Liver (tissue), 3 donors: Measurements from ENCODE around the gene WDR7.

Experiments used
- GABPA ChIP-seq, 2 donors: IDR thresholded peaks in 1 of 2; conservative IDR thresholded peaks in 1 of 2; 2 replicates each; pipeline ENCODE4 v1.6.1; 2016; ENCODE audit warnings: antibody characterized with exemption in 2 of 2, mild to moderate bottlenecking in 1 of 2, moderate library complexity in 1 of 2
- YY1 ChIP-seq: IDR thresholded peaks from 2 replicates; pipeline ENCODE4 v1.6.1; 2016; ENCODE audit warnings: antibody characterized with exemption, mild to moderate bottlenecking
- TF ChIP-seq, protein P1 (sequence below): fragments of 150-350 bp; IDR thresholded peaks from 2 replicates; pipeline ENCODE4 v1.5.1; 2017; ENCODE audit warnings: improper control_type of control experiment, low read depth, low read length; ENCODE audit not compliant: missing input control
- TF ChIP-seq, protein P2 (sequence below): IDR thresholded peaks from 2 replicates; pipeline ENCODE4 v1.6.1; 2016; ENCODE audit warnings: antibody characterized with exemption
- donor health status: healthy.
- donor health status: healthy.

DNA sequence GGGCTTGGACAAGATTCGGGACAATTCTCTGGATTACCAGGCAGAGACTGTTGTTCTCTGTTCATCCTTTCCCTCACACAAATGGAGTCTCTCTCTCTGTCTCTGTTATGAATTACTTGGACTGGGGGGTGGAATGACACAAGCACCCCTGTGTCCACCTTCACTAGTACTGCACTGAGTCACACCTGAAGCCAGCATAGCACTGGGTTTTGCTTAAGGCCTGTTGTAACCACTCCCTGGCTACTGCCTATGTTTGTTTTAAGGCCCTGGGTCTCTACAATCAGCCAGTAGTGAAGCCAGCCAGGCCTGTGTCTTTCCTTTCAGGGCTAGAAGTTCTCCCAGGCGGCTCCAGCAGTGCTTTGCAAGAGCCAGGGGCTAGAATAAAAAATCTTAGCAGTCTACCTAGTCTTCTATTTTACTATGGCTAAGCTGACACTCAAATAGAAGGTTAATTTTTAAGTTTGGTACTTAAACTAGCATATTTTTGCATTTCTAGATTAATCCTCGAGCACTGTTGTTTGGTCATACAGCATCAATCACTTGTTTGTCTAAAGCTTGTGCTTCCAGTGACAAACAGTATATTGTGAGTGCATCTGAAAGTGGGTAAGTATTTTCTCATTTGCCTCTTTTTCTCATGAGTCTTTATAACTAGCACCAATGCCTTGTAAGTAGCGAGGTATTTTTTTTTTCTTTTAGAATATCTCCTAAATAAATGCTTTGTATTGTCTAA, 27.8 kb downstream of the WDR7 start:
- TF ChIP-seq, protein P1, sequence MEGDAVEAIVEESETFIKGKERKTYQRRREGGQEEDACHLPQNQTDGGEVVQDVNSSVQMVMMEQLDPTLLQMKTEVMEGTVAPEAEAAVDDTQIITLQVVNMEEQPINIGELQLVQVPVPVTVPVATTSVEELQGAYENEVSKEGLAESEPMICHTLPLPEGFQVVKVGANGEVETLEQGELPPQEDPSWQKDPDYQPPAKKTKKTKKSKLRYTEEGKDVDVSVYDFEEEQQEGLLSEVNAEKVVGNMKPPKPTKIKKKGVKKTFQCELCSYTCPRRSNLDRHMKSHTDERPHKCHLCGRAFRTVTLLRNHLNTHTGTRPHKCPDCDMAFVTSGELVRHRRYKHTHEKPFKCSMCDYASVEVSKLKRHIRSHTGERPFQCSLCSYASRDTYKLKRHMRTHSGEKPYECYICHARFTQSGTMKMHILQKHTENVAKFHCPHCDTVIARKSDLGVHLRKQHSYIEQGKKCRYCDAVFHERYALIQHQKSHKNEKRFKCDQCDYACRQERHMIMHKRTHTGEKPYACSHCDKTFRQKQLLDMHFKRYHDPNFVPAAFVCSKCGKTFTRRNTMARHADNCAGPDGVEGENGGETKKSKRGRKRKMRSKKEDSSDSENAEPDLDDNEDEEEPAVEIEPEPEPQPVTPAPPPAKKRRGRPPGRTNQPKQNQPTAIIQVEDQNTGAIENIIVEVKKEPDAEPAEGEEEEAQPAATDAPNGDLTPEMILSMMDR = no peak
- TF ChIP-seq YY1 = no peak
- TF ChIP-seq, protein P2, sequence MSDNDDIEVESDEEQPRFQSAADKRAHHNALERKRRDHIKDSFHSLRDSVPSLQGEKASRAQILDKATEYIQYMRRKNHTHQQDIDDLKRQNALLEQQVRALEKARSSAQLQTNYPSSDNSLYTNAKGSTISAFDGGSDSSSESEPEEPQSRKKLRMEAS = no peak
- no peak for TF ChIP-seq GABPA (IDR thresholded peaks at IDR 0.05 in 1 of 2, conservative IDR thresholded peaks at IDR 0.05 in 1 of 2)
